Measurements from ENCODE around the gene GUF1.

DNA sequence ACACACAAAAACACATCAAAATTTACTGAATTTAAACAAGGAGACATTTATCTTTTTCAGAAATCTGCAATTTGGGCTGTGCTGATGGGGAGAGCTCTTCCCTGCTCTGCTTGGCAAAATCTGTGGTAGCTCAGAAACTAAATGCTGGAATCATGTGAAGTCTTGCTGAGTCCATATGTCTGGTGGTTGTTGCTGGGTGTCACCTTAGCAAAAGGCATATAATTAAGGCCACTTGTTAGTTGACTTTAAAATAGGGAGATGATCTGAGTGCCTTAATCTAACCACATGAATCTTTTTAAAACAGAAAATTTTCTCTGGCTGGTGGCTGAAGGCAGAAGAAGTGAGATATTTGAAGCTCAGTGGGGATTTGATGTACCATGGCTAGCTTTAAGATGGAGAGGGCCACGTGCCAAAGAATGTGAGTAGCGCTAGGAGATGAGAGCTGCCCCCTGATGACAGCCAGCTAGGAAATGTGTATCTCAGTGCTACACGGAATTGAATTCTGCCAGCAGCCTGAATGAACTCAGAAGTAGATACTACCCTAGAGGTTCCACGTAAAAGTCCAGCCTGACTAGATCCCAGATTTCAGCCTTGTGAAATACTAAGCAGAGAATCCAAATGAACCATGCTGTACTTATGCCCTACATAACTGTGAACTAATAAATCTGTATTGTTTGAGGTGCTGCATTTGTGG, 7.6 kb upstream of the GUF1 start:
- TF ChIP-seq SUPT20H (IDR thresholded peaks at IDR 0.05; ENCODE audit: borderline replicate concordance, control insufficient read depth, low read depth, low read length) (no peak), EP300 (IDR thresholded peaks at IDR 0.05; ENCODE audit: borderline replicate concordance in 1 of 2, control insufficient read depth in 1 of 2, low read depth in 2 of 2, low read length in 2 of 2) (no peak), JUND (IDR thresholded peaks at IDR 0.05; ENCODE audit: low read depth, low read length) (no peak), RFX5 (IDR thresholded peaks at IDR 0.05; ENCODE audit: low read depth, low read length) (no peak), HDAC2 (IDR thresholded peaks at IDR 0.05) (no peak), CBFB (IDR thresholded peaks at IDR 0.05; ENCODE audit: low read depth) (no peak), EZH2 (IDR thresholded peaks at IDR 0.05; ENCODE audit: borderline replicate concordance, control insufficient read depth, low read depth, low read length) (no peak), LARP7 (IDR thresholded peaks at IDR 0.05) (no peak), POLR2A (IDR thresholded peaks at IDR 0.05; ENCODE audit: low read depth, low read length) (no peak), HDGF (IDR thresholded peaks at IDR 0.05) (no peak), IKZF1 (conservative IDR thresholded peaks at IDR 0.05) (no peak), MYB (IDR thresholded peaks at IDR 0.05; ENCODE audit: borderline replicate concordance, low read depth, low read length) (no peak)
- TF ChIP-seq, protein P1, sequence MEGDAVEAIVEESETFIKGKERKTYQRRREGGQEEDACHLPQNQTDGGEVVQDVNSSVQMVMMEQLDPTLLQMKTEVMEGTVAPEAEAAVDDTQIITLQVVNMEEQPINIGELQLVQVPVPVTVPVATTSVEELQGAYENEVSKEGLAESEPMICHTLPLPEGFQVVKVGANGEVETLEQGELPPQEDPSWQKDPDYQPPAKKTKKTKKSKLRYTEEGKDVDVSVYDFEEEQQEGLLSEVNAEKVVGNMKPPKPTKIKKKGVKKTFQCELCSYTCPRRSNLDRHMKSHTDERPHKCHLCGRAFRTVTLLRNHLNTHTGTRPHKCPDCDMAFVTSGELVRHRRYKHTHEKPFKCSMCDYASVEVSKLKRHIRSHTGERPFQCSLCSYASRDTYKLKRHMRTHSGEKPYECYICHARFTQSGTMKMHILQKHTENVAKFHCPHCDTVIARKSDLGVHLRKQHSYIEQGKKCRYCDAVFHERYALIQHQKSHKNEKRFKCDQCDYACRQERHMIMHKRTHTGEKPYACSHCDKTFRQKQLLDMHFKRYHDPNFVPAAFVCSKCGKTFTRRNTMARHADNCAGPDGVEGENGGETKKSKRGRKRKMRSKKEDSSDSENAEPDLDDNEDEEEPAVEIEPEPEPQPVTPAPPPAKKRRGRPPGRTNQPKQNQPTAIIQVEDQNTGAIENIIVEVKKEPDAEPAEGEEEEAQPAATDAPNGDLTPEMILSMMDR (IDR thresholded peaks at IDR 0.05 in 2 of 3, conservative IDR thresholded peaks at IDR 0.05 in 1 of 3; ENCODE audit: control insufficient read depth in 2 of 3, extremely low read depth in 1 of 3, insufficient read depth in 1 of 3, low read depth in 3 of 3, low read length in 3 of 3) = no peak
- TF ChIP-seq, protein P2, sequence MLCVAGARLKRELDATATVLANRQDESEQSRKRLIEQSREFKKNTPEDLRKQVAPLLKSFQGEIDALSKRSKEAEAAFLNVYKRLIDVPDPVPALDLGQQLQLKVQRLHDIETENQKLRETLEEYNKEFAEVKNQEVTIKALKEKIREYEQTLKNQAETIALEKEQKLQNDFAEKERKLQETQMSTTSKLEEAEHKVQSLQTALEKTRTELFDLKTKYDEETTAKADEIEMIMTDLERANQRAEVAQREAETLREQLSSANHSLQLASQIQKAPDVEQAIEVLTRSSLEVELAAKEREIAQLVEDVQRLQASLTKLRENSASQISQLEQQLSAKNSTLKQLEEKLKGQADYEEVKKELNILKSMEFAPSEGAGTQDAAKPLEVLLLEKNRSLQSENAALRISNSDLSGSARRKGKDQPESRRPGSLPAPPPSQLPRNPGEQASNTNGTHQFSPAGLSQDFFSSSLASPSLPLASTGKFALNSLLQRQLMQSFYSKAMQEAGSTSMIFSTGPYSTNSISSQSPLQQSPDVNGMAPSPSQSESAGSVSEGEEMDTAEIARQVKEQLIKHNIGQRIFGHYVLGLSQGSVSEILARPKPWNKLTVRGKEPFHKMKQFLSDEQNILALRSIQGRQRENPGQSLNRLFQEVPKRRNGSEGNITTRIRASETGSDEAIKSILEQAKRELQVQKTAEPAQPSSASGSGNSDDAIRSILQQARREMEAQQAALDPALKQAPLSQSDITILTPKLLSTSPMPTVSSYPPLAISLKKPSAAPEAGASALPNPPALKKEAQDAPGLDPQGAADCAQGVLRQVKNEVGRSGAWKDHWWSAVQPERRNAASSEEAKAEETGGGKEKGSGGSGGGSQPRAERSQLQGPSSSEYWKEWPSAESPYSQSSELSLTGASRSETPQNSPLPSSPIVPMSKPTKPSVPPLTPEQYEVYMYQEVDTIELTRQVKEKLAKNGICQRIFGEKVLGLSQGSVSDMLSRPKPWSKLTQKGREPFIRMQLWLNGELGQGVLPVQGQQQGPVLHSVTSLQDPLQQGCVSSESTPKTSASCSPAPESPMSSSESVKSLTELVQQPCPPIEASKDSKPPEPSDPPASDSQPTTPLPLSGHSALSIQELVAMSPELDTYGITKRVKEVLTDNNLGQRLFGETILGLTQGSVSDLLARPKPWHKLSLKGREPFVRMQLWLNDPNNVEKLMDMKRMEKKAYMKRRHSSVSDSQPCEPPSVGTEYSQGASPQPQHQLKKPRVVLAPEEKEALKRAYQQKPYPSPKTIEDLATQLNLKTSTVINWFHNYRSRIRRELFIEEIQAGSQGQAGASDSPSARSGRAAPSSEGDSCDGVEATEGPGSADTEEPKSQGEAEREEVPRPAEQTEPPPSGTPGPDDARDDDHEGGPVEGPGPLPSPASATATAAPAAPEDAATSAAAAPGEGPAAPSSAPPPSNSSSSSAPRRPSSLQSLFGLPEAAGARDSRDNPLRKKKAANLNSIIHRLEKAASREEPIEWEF (IDR thresholded peaks at IDR 0.05; ENCODE audit: insufficient replicate concordance, low read depth, low read length) = no peak
